T47D (cell line): ENCODE results near the gene SLC9A9.
"Not testable (repeated sequence)": the region's sequence is repeated elsewhere in the genome, so short reads cannot be mapped to it uniquely, and the experiment has no call there.

Experiments used
- DNase-seq, 2 experiments: peaks; one replicate each; pipeline versions ENCODE4 v3.0.0 to v3.0.0-alpha.2; 2011 to 2012; ENCODE audit warnings: low read depth in 1 of 2, low spot score in 1 of 2
- JUND ChIP-seq: IDR thresholded peaks from 2 replicates; pipeline ENCODE4 v1.6.1; 2012; ENCODE audit warnings: low read depth
- in situ Hi-C: cut with HindIII; loops from 2 replicates; pipeline ENCODE4 v1.10.0; 2016; ENCODE audit warnings: low sequenced_read_pairs, low pct_unique_long_range_greater_than_20kb

The SLC9A9 gene

GRCh38 chr3:143812481-143812880, 35.8 kb downstream of the SLC9A9 start:
- TF ChIP-seq JUND, result no peak
- in situ Hi-C loops, result no loop called here
- DNase-seq, result no peak

DNA sequence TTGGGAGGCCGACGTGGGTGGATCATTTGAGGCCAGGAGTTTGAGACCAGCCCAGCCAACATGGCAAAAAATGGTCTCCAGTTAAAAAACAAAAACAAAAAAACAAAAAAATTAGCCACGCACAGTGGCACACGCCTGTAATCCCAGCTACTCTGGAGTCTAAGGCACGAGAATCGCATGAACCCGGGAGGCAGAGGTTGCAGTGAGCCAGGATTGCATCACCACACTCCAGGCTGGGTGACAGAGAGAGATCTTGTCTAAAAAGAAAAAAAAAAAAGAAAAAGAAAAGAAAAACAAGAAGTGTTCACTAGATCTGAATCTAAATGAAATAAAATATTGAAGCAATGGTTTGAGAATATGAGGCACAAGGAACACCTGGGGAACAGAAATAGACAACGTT, 36.7 kb downstream of the SLC9A9 start:
- in situ Hi-C loops, result no loop called here
- DNase-seq, result no peak
- TF ChIP-seq JUND, result no peak

GRCh38 chr3:143810953-143811265, 37.4 kb downstream of the SLC9A9 start:
- DNase-seq, result no peak
- no peak for TF ChIP-seq JUND
- in situ Hi-C loops, result no loop called here

- in situ Hi-C loops, result no loop called here
- no peak for TF ChIP-seq JUND
- DNase-seq, result no peak
Measured at GRCh38 chr3:143810166-143810952, 37.9 kb downstream of the SLC9A9 start.

DNA sequence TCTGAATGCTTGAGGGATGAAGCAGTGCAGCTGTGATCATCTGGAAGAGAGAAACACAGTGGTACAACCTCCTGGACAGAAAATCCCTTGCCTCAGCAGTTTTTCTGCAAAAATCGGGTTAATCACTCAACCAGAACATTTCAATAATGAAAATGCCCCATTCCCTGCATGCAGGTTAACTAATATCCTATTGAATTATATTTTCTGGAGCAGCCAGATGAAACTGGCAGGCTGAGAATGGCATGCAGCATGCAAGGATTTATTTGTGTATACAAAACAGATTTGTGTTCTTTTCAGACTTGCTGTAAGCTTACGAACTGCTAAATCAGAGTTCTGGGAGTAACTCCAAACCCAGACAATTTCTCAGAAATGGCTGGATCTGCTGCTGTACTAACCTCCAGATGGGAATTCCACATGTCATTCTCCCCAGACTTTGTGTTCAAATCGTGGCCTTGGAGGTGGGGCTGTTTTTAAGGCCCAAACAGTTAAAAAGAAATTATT, 39.1 kb downstream of the SLC9A9 start:
- no peak for TF ChIP-seq JUND
- in situ Hi-C loops, result no loop called here
- no peak for DNase-seq

DNA sequence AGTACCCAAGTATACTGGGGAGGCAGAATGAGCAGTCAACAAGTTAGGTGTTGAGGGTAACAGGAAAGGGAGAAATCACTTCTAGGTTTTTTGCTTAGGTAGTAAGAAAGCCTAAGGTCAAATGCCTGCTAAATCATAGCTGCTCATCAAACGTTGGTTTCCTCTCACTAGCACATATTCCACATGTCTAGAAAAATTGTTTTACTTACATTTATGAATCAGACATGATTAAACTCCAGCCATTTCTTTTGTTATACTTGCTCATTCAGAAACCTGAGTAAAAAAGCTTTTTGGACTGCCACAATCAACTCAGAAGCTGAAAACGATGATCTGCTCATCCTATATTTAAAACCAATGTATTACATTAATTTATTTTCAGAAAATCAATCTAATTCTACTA, 40.2 kb downstream of the SLC9A9 start:
- no peak for TF ChIP-seq JUND
- no peak for DNase-seq
- in situ Hi-C loops, result no loop called here

GRCh38 chr3:143806038-143806437, 42.2 kb downstream of the SLC9A9 start:
- DNase-seq, result no peak
- no peak for TF ChIP-seq JUND
- in situ Hi-C loops, result no loop called here

DNA sequence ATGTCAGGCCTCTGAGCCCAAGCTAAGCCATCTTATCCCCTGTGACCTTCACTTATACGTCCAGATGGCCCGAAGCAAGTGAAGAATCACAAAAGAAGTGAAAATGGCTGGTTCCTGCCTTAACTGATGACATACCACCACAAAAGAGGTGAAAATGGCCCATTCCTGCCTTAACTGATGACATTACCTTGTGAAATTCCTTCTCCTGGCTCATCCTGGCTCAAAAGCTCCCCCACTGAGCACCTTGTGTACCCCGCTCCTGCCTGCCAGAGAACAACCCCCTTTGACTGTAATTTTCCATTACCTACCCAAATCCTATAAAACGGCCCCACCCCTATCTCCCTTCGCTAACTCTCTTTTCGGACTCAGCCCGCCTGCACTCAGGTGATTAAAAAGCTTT, 42.8 kb downstream of the SLC9A9 start:
- in situ Hi-C loops, DNase-seq: not testable (repeated sequence)

DNA sequence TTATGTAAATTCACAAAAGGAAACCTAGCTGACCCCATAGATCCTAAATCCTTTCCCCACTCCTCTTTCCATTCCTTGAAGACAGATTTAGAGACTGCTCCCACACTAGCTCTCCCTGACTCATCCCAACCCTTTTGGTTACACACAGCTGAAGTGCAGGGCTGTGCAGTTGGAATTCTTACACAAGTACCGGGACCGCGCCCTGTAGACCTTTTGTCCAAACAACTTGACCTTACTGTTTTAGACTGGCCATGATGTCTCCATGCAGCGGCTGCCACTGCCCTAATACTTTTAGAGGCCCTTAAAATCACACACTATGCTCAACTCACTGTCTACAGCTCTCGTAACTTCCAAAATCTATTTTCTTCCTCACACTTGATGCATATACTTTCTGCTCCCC, 47.2 kb downstream of the SLC9A9 start:
- in situ Hi-C loops, DNase-seq: not testable (repeated sequence)

DNA sequence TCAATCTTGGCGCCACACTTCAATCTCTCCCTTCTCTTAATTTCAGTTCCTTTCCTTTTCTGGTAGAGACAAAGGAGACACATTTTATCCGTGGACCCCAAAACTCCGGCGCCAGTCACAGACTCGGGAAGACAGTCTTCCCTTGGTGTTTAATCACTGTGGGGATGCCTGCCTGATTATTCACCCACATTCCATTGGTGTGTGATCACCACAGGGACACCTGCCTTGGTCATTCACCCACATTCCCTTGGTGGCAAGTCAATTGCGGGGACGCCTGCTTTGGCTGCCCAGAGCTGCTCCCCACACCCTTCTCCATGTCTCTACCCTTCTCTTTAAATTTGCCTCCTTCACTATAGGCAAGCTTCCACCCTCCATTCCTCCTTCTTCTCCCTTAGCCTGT, 50.1 kb downstream of the SLC9A9 start:
- DNase-seq, in situ Hi-C loops: not testable (repeated sequence)

DNA sequence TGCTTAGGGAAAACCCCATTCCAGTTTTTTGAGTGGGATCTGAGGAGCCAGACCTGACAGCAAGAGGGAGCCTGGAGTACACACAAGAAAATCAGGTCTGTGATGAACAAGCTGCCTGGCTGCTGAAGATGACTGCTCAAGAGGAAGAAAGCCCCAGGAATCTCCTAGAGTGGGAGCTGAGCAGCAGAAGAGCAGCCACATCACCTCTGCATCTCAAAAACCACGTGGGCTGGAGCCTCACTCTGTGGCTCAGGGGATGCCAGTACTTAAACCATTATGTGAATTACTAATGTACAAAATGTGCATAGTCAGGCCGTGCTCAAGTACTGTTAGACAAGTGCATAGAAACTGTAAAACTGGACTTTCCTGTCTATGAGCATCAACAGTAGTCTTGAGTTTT, 52.4 kb downstream of the SLC9A9 start:
- peak in 1 of 2 experiments; percentile 45 for DNase-seq
- TF ChIP-seq JUND, result no peak
- in situ Hi-C loops, result no loop called here

DNA sequence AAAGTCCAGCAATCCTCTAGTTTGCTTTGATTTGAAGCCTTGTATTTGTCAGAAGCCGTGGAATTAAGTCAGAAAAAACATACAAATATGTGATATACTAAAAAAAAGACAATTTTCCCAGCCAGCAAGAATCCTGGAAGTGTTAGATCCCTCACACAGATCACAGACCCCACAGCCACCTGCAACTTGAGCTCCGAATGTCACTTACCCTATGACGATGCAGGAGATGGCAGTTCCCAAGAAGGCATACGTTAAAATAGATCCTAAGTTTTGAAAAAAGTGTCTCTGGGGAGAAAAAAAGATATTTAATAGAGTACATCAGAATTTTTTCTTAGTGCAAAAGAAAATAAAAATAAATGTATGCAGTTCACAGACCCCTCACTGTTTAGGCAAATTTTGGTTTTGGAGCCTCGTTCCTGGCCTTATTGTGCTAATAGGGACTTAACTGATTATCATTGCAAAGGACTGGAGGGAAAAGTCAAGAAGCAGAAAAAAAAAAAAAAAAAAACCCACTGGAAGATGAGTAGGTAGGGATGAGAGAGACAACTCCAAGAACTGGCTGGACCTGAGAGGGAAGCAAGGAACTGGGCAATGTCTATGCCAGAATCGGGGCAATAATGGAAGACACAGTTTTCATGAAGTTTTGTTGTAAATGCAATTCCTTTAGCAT, 53.3 kb downstream of the SLC9A9 start:
- TF ChIP-seq JUND, result no peak
- in situ Hi-C loops, result no loop called here
- no peak for DNase-seq

DNA sequence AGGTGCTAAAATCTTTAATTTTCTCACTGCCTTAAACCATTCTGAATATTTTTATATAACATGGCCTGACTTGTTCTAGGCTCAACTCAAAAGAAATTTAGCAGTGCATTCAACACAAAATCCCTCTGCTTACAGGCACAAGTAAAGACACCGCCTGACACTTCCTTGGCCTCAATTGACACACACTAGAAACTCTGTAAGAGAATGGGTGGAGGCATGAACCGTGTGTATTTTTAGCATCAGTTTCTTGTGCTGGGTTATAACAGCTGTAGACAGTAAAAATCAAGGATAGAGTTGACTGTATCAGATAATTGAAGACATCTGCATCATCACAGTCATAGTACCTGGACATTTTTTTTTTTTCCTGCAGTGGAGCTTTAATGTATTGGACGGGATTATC, 54.3 kb downstream of the SLC9A9 start:
- TF ChIP-seq JUND, result no peak
- in situ Hi-C loops, result no loop called here
- DNase-seq, result no peak

GRCh38 chr3:143791386-143791785, 56.9 kb downstream of the SLC9A9 start:
- TF ChIP-seq JUND, result no peak
- in situ Hi-C loops, result no loop called here
- no peak for DNase-seq
